SK-N-SH (cell line): Measurements from ENCODE around the gene CYP27A1. TPM values are rescaled to one million over a fixed set of nuclear protein-coding genes. Genes with fewer than 3 reads are reported as not detected.

Experiments
- CTCF ChIA-PET: fragments of 300-600, 350-600 bp; formaldehyde crosslinking; extraction: SDS; loops from one replicate; lab custom pipeline; 2021; lab: Yijun Ruan, JAX
- POLR2A ChIA-PET: fragments of 350-600 bp; sonication (Branson Sonifier 250); formaldehyde crosslinking; extraction: SDS; loops from one replicate; lab custom pipeline; 2020; ENCODE audit warnings: antibody characterized with exemption, inconsistent platforms; lab: Yijun Ruan, JAX
- DNase-seq: peaks from one replicate; pipeline ENCODE4 v3.0.0; 2012
- H2AFZ ChIP-seq: fragments of 200-600 bp; sonication (generic); 2 replicates; pipeline ENCODE4 v1.8.1; 2016; ENCODE audit warnings: antibody characterized with exemption, mild to moderate bottlenecking, low read depth
- H3F3A ChIP-seq: fragments of 200-600 bp; sonication (generic); replicated peaks from 2 replicates; pipeline ENCODE3; 2016; ENCODE audit warnings: antibody characterized with exemption, mild to moderate bottlenecking; ENCODE audit not compliant: insufficient read depth
- H3K27ac ChIP-seq, 2 experiments: fragments of 200-500 bp in 1 of 2; fragments of 200-600 bp in 1 of 2; sonication (Bioruptor generic) in 1 of 2; sonication (generic), shearing (Covaris generic) in 1 of 2; 2 replicates each; pipeline versions ENCODE4 v1.5.1 to v1.6.1; 2014 to 2016; ENCODE audit warnings: low read depth in 2 of 2, inconsistent platforms in 1 of 2, low read length in 1 of 2, mild to moderate bottlenecking in 1 of 2, mixed read lengths in 1 of 2
- H3K27me3 ChIP-seq: fragments of 200-600 bp; sonication (generic), shearing (Covaris generic); 2 replicates; pipeline ENCODE4 v1.6.1; 2016; ENCODE audit warnings: mixed run types; ENCODE audit not compliant: insufficient read depth
- H3K36me3 ChIP-seq, 2 experiments: fragments of 200-500 bp in 1 of 2; fragments of 200-600 bp in 1 of 2; sonication (Bioruptor generic) in 1 of 2; sonication (generic) in 1 of 2; replicated peaks in 1 of 2; 2 replicates each; pipeline versions ENCODE3 to v1.5.1; 2014 to 2016; ENCODE audit warnings: low read length in 1 of 2, mild to moderate bottlenecking in 1 of 2; ENCODE audit not compliant: insufficient read depth in 2 of 2, control insufficient read depth in 1 of 2
- H3K4me1 ChIP-seq, 2 experiments: fragments of 200-500 bp in 1 of 2; fragments of 200-600 bp in 1 of 2; sonication (Bioruptor generic) in 1 of 2; sonication (generic), shearing (Covaris generic) in 1 of 2; 2 replicates each; pipeline versions ENCODE4 v1.5.1 to v1.6.1; 2014 to 2016; ENCODE audit warnings: low read depth in 1 of 2, low read length in 1 of 2, mixed run types in 1 of 2; ENCODE audit not compliant: insufficient read depth in 2 of 2, control insufficient read depth in 1 of 2
- H3K4me2 ChIP-seq: fragments of 200-600 bp; sonication (generic), shearing (Covaris generic); 2 replicates; pipeline ENCODE4 v1.6.1; 2017; ENCODE audit warnings: mixed run types
- H3K4me3 ChIP-seq, 2 experiments: fragments of 200-500 bp in 1 of 2; fragments of 200-600 bp in 1 of 2; sonication (Bioruptor generic) in 1 of 2; sonication (generic), shearing (Covaris generic) in 1 of 2; 2 replicates each; pipeline versions ENCODE4 v1.5.1 to v1.8.1; 2014 to 2016; ENCODE audit warnings: low read depth in 2 of 2, inconsistent platforms in 1 of 2, low read length in 1 of 2, mild to moderate bottlenecking in 1 of 2, mixed read lengths in 1 of 2, moderate library complexity in 1 of 2
- H3K79me2 ChIP-seq: fragments of 200-600 bp; sonication (generic); 2 replicates; pipeline ENCODE4 v1.8.1; 2017; ENCODE audit warnings: mild to moderate bottlenecking; ENCODE audit not compliant: insufficient read depth
- H3K9ac ChIP-seq: fragments of 200-600 bp; sonication (generic); 2 replicates; pipeline ENCODE4 v1.6.1; 2017; ENCODE audit warnings: mixed run types
- H3K9me2 ChIP-seq: fragments of 200-600 bp; sonication (generic); 2 replicates; pipeline ENCODE4 v1.6.1; 2017; ENCODE audit warnings: mixed run types
- H3K9me3 ChIP-seq: fragments of 200-600 bp; sonication (generic); 2 replicates; pipeline ENCODE4 v1.6.1; 2017; ENCODE audit warnings: mixed run types, mild to moderate bottlenecking, moderate library complexity
- H4K20me1 ChIP-seq: fragments of 200-600 bp; sonication (generic); 2 replicates; pipeline ENCODE4 v1.6.1; 2017; ENCODE audit warnings: mild to moderate bottlenecking, mixed run types; ENCODE audit not compliant: insufficient read depth
- ELF1 ChIP-seq: IDR thresholded peaks from 2 replicates; pipeline ENCODE4 v1.4.0; 2012
- EZH2phosphoT487 ChIP-seq: fragments of 200-600 bp; sonication (generic); IDR thresholded peaks from 2 replicates; pipeline ENCODE4 v1.6.1; 2017; ENCODE audit warnings: low read depth, mixed run types, mild to moderate bottlenecking, antibody characterized with exemption, moderate library complexity, borderline replicate concordance
- FOSL2 ChIP-seq: IDR thresholded peaks from 2 replicates; pipeline ENCODE4 v1.4.0; 2012; ENCODE audit warnings: low read depth, mild to moderate bottlenecking, moderate library complexity, borderline replicate concordance
- FOXM1 ChIP-seq: IDR thresholded peaks from 2 replicates; pipeline ENCODE4 v1.4.0; 2012; ENCODE audit warnings: low read depth, mild to moderate bottlenecking
- GABPA ChIP-seq: IDR thresholded peaks from 2 replicates; pipeline ENCODE4 v1.4.0; 2012; ENCODE audit warnings: low read depth, mild to moderate bottlenecking
- GATA2 ChIP-seq: sonication (generic); formaldehyde crosslinking; IDR thresholded peaks from 2 replicates; pipeline ENCODE4 v1.5.0; 2020; ENCODE audit warnings: mild to moderate bottlenecking, missing genetic modification reagents
- MEF2A ChIP-seq: IDR thresholded peaks from 2 replicates; pipeline ENCODE4 v1.4.0; 2012; ENCODE audit warnings: low read depth, borderline replicate concordance
- NRF1 ChIP-seq: IDR thresholded peaks from 2 replicates; pipeline ENCODE4 v1.6.1; 2012; ENCODE audit warnings: low read depth, mild to moderate bottlenecking, low read length
- PBX3 ChIP-seq: IDR thresholded peaks from 2 replicates; pipeline ENCODE4; 2012
- RFX5 ChIP-seq: IDR thresholded peaks from 2 replicates; pipeline ENCODE4 v1.6.1; 2012; ENCODE audit warnings: mild to moderate bottlenecking, improper control_type of control experiment, low read length
- RXRA ChIP-seq: IDR thresholded peaks from 2 replicates; pipeline ENCODE4 v1.4.0; 2012; ENCODE audit warnings: low read depth, mild to moderate bottlenecking, borderline replicate concordance
- SIN3A ChIP-seq: IDR thresholded peaks from 2 replicates; pipeline ENCODE4 v1.6.1; 2012; ENCODE audit warnings: low read depth, mild to moderate bottlenecking, low read length, moderate library complexity, borderline replicate concordance
- SMC3 ChIP-seq: IDR thresholded peaks from 2 replicates; pipeline ENCODE4 v1.6.1; 2012; ENCODE audit warnings: low read depth, low read length, improper control_type of control experiment
- TAF1 ChIP-seq: IDR thresholded peaks from 2 replicates; pipeline ENCODE4 v1.6.1; 2012; ENCODE audit warnings: low read depth, mild to moderate bottlenecking, low read length, moderate library complexity, borderline replicate concordance
- TCF12 ChIP-seq: IDR thresholded peaks from 2 replicates; pipeline ENCODE4 v1.4.0; 2012
- YY1 ChIP-seq: IDR thresholded peaks from 2 replicates; pipeline ENCODE4 v1.4.0; 2012; ENCODE audit warnings: low read depth, mild to moderate bottlenecking
- ZBTB33 ChIP-seq: IDR thresholded peaks from 2 replicates; pipeline ENCODE4 v1.4.0; 2012; ENCODE audit warnings: low read depth, borderline replicate concordance
- WGBS: methylation state at CpG from one replicate; pipeline ENCODE4 v1.1.6; 2017; ENCODE audit warnings: low lambda C conversion rate; 5-methylcytosine and 5-hydroxymethylcytosine counted together
- polyA plus RNA-seq, 3 experiments: library from polyadenylated mRNA; depleted of rRNA; stranded (reverse); fragments of >200 nt; gene quantifications; 2 replicates each; pipeline ENCODE4 v1.2.3, GENCODE V29; 2012
- TF ChIP-seq, protein P1 (sequence below): IDR thresholded peaks from 2 replicates; pipeline ENCODE4 v1.4.0; 2012; ENCODE audit warnings: low read depth
- TF ChIP-seq, protein P2 (sequence below): IDR thresholded peaks from 2 replicates; pipeline ENCODE4 v1.6.1; 2012; ENCODE audit warnings: mild to moderate bottlenecking, low read depth, low read length, moderate library complexity
- TF ChIP-seq, protein P3 (sequence below): IDR thresholded peaks from 2 replicates; pipeline ENCODE4 v1.4.0; 2012; ENCODE audit warnings: low read depth, borderline replicate concordance

Gene CYP27A1
- polyA plus RNA-seq, 1 of the 3 experiments (the other 2 are of a cell fraction) = 0.54 TPM

DNA sequence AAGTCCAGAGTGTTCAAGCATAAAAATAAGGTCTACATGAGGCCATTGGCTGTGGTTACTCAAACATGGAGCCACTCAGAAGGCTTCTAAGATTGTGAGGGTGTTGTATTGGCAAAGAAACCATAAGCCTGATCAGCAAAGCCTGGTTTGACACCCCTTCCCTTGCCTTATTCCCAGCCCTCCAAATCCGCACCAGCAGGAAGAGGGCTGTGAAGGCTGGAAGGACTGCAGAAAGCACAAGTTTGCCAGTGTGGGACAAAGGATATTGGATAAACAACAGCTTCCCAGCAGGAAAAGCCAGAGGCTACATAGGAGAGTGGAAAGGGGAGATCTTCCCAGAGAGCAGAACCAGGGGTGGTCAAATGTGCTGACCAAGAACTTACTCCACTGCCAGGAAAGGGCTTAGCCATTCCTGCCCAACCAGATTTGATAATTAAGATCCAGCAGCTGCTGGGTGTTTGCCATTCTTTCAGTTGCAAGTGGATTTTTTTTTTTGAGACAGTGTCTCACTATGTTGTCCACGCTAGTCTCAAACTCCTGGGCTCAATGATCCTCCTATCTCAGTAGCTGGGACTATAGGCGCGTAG is 51.2 kb downstream of the CYP27A1 start:
- CTCF ChIA-PET = interaction anchor here (2.1 kb wide), 1 partner anchor 15 kb away, joined by 12 read pairs; no protein-coding TSS in a partner anchor
- H2AFZ ChIP-seq = no peak overlapping the region
- 88% methylated on average over 4 of the region's 4 CpGs for WGBS

More for the DNA sequence above, 51.2 kb downstream of the CYP27A1 start:
- POLR2A ChIA-PET = interaction anchor here (0.5 kb wide), 1 partner anchor 288 kb away, joined by 4 read pairs; no protein-coding TSS in a partner anchor
- Histone ChIP-seq H3K9me3 (no peaks in the 10 kb centered on the region), H3K4me2 (no peak overlapping the region), H3K27ac (no peak overlapping the region), H3K9ac (no peak overlapping the region), H4K20me1 (no peaks in the 10 kb centered on the region), H3K4me3 (no peak overlapping the region), H3K36me3 (no peaks in the 10 kb centered on the region), H3K79me2 (no peaks in the 10 kb centered on the region), H3F3A (no peaks in the 10 kb centered on the region), H3K4me1 (peaks cover 0 to 9% of the 10 kb centered on the region in 2 experiments; a peak in 2 of 4 replicates), H3K27me3 (no peaks in the 10 kb centered on the region; the same call in 1 of the 2 replicates), H3K9me2 (no peaks in the 10 kb centered on the region)
- no peak for DNase-seq
- TF ChIP-seq, protein P1, sequence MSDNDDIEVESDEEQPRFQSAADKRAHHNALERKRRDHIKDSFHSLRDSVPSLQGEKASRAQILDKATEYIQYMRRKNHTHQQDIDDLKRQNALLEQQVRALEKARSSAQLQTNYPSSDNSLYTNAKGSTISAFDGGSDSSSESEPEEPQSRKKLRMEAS = no peak
- no peak for TF ChIP-seq YY1
- TF ChIP-seq, protein P2, sequence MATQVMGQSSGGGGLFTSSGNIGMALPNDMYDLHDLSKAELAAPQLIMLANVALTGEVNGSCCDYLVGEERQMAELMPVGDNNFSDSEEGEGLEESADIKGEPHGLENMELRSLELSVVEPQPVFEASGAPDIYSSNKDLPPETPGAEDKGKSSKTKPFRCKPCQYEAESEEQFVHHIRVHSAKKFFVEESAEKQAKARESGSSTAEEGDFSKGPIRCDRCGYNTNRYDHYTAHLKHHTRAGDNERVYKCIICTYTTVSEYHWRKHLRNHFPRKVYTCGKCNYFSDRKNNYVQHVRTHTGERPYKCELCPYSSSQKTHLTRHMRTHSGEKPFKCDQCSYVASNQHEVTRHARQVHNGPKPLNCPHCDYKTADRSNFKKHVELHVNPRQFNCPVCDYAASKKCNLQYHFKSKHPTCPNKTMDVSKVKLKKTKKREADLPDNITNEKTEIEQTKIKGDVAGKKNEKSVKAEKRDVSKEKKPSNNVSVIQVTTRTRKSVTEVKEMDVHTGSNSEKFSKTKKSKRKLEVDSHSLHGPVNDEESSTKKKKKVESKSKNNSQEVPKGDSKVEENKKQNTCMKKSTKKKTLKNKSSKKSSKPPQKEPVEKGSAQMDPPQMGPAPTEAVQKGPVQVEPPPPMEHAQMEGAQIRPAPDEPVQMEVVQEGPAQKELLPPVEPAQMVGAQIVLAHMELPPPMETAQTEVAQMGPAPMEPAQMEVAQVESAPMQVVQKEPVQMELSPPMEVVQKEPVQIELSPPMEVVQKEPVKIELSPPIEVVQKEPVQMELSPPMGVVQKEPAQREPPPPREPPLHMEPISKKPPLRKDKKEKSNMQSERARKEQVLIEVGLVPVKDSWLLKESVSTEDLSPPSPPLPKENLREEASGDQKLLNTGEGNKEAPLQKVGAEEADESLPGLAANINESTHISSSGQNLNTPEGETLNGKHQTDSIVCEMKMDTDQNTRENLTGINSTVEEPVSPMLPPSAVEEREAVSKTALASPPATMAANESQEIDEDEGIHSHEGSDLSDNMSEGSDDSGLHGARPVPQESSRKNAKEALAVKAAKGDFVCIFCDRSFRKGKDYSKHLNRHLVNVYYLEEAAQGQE = no peak
- TF ChIP-seq PBX3 = no peak
- no peak for TF ChIP-seq FOXM1
- no peak for TF ChIP-seq TCF12
- no peak for TF ChIP-seq ZBTB33
- TF ChIP-seq SIN3A = no peak
- TF ChIP-seq GATA2 = no peak
- no peak for TF ChIP-seq SMC3
- no peak for TF ChIP-seq TAF1
- TF ChIP-seq ELF1 = no peak
- no peak for TF ChIP-seq GABPA
- no peak for TF ChIP-seq RXRA
- TF ChIP-seq, protein P3, sequence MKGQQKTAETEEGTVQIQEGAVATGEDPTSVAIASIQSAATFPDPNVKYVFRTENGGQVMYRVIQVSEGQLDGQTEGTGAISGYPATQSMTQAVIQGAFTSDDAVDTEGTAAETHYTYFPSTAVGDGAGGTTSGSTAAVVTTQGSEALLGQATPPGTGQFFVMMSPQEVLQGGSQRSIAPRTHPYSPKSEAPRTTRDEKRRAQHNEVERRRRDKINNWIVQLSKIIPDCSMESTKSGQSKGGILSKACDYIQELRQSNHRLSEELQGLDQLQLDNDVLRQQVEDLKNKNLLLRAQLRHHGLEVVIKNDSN = no peak
- TF ChIP-seq EZH2phosphoT487 = no peak
- no peak for TF ChIP-seq RFX5
- TF ChIP-seq NRF1 = no peak
- TF ChIP-seq MEF2A = no peak
- no peak for TF ChIP-seq FOSL2
